Sigmoid colon (tissue), 4 donors: Measurements from ENCODE around the gene KAZN.

ENCODE experiments used
- CTCF ChIP-seq, 4 experiments: fragments of 450-650 bp in 3 of 4; fragments of 200-600 bp in 1 of 4; IDR thresholded peaks; one replicate each; pipeline ENCODE4 v1.5.1; 2016 to 2019; ENCODE audit warnings: antibody characterized with exemption in 4 of 4, mild to moderate bottlenecking in 3 of 4, moderate library complexity in 2 of 4
- EP300 ChIP-seq, 4 donors: sonication (generic); formaldehyde crosslinking; IDR thresholded peaks; one replicate each; pipeline ENCODE4 v1.6.1; 2017; ENCODE audit warnings: antibody characterized with exemption in 4 of 4
- POLR2A ChIP-seq, 2 donors: fragments of 450-650 bp; IDR thresholded peaks; one replicate each; pipeline ENCODE4 v1.6.1; 2016; ENCODE audit warnings: antibody characterized with exemption in 2 of 2, mild to moderate bottlenecking in 2 of 2, moderate library complexity in 2 of 2
- POLR2AphosphoS5 ChIP-seq, 4 donors: sonication (generic); formaldehyde crosslinking; IDR thresholded peaks; one replicate each; pipeline ENCODE4 v1.6.1; 2017; ENCODE audit warnings: antibody characterized with exemption in 4 of 4

- no peak for TF ChIP-seq POLR2A (IDR thresholded peaks at IDR 0.05)
- TF ChIP-seq EP300 (IDR thresholded peaks at IDR 0.05), result no peak
- TF ChIP-seq CTCF (IDR thresholded peaks at IDR 0.05), result no peak
- no peak for TF ChIP-seq POLR2AphosphoS5 (IDR thresholded peaks at IDR 0.05)
Observed at GRCh38 chr1:14899686-14900085, 301.2 kb downstream of the KAZN start.
